C4-2B (cell line): ENCODE results near the gene SOCS3.

Experiments
- CTCF ChIP-seq: fragments of 450-650 bp; conservative IDR thresholded peaks from 2 replicates; pipeline ENCODE4 v1.5.1; 2017; ENCODE audit warnings: mild to moderate bottlenecking
- ZFX ChIP-seq: fragments of 450-650 bp; IDR thresholded peaks from 2 replicates; pipeline ENCODE4 v1.6.1; 2017

- no peak for TF ChIP-seq CTCF
- TF ChIP-seq ZFX, result no peak
Observed at GRCh38 chr17:78343187-78343542, 16.7 kb downstream of the SOCS3 start.
